Stimulated activated CD4-positive, alpha-beta T cell treated with anti-CD3 and anti-CD28 coated beads, Interleukin-4, amount 100 ng/mL, for 48 hours (primary cell): ENCODE data around the gene TMEM203.

Source experiments
- DNase-seq, 2 donors: peaks; one replicate each; pipeline ENCODE4 v3.0.0-alpha.2; 2020; ENCODE audit warnings: low read depth in 2 of 2

The TMEM203 gene

GRCh38 chr9:137198051-137198901 lies 7.2 kb downstream of the TMEM203 start:
- no peak for DNase-seq

GRCh38 chr9:137195525-137196220 lies 9.8 kb downstream of the TMEM203 start:
- no peak for DNase-seq

GRCh38 chr9:137194909-137195308 lies 10.5 kb downstream of the TMEM203 start:
- no peak for DNase-seq

GRCh38 chr9:137194388-137194787 lies 11.1 kb downstream of the TMEM203 start:
- DNase-seq, result no peak

GRCh38 chr9:137193771-137194170 lies 11.7 kb downstream of the TMEM203 start:
- DNase-seq, result no peak

- DNase-seq, result no peak
Observed at GRCh38 chr9:137192859-137193258, 12.6 kb downstream of the TMEM203 start.

GRCh38 chr9:137192448-137192780 lies 13.0 kb downstream of the TMEM203 start:
- DNase-seq, result no peak

GRCh38 chr9:137191691-137192447 lies 13.6 kb downstream of the TMEM203 start:
- no peak for DNase-seq

- DNase-seq, result no peak
Observed at GRCh38 chr9:137191245-137191644, 14.2 kb downstream of the TMEM203 start.

- no peak for DNase-seq
Observed at GRCh38 chr9:137190315-137190856, 15.1 kb downstream of the TMEM203 start.

- no peak for DNase-seq
Observed at GRCh38 chr9:137189297-137190295, 15.9 kb downstream of the TMEM203 start.

GRCh38 chr9:137188490-137189296 lies 16.8 kb downstream of the TMEM203 start, which contains the start of the genes ANAPC2 and SSNA1:
Gene ANAPC2 (minus strand): TSS chr9:137188560. CDS start chr9:137188532, 28 bp downstream.
Gene SSNA1 (plus strand): TSS chr9:137188676. CDS start chr9:137188727, 51 bp downstream.
- peak; percentile 91 to 94 for DNase-seq

- no peak for DNase-seq
Observed at GRCh38 chr9:137188086-137188489, 17.4 kb downstream of the TMEM203 start.

GRCh38 chr9:137187386-137187785 lies 18.1 kb downstream of the TMEM203 start:
- no peak for DNase-seq

GRCh38 chr9:137186385-137186784 lies 19.1 kb downstream of the TMEM203 start:
- no peak for DNase-seq

GRCh38 chr9:137185921-137186320 lies 19.5 kb downstream of the TMEM203 start:
- no peak for DNase-seq

- DNase-seq, result no peak
Observed at GRCh38 chr9:137184881-137185660, 20.4 kb downstream of the TMEM203 start.

GRCh38 chr9:137183980-137184595 lies 21.4 kb downstream of the TMEM203 start:
- no peak for DNase-seq

- DNase-seq, result no peak
Observed at GRCh38 chr9:137182836-137183235, 22.6 kb downstream of the TMEM203 start.
